Astrocyte (in vitro differentiated cells and primary cell): ENCODE measurements around the gene NSRP1. TPM values are rescaled to one million over a fixed set of nuclear protein-coding genes. Genes with fewer than 3 reads are reported as not detected.

Source experiments
- DNase-seq: peaks from one replicate; pipeline ENCODE4 v3.0.0-alpha.2; 2010; ENCODE audit warnings: low read depth
- FAIRE-seq: peaks from 2 replicates; lab custom pipeline; 2011; peaks lifted over from hg19 to GRCh38; lab: Jason Lieb, UNC
- H2AFZ ChIP-seq: 2 replicates; pipeline ENCODE4 v1.6.0; 2012; ENCODE audit warnings: low read depth, low read length, inconsistent platforms
- H3K27ac ChIP-seq: 2 replicates; pipeline ENCODE4 v1.5.1; 2011; ENCODE audit warnings: low read depth, low read length, inconsistent platforms
- H3K27me3 ChIP-seq: 2 replicates; pipeline ENCODE4 v1.6.0; 2011; ENCODE audit warnings: low read length, inconsistent platforms; ENCODE audit not compliant: insufficient read depth
- H3K36me3 ChIP-seq: 2 replicates; pipeline ENCODE4 v1.5.1; 2011; ENCODE audit warnings: low read length, inconsistent platforms; ENCODE audit not compliant: insufficient read depth
- H3K4me1 ChIP-seq: 2 replicates; pipeline ENCODE4 v1.5.1; 2011; ENCODE audit warnings: low read length, inconsistent platforms; ENCODE audit not compliant: insufficient read depth
- H3K4me2 ChIP-seq: 2 replicates; pipeline ENCODE4 v1.6.0; 2012; ENCODE audit warnings: low read length, inconsistent platforms
- H3K4me3 ChIP-seq: 2 replicates; pipeline ENCODE4 v1.5.1; 2011; ENCODE audit warnings: low read depth, mild to moderate bottlenecking, low read length, inconsistent platforms; ENCODE audit not compliant: insufficient read depth
- H3K79me2 ChIP-seq: 2 replicates; pipeline ENCODE4 v1.6.0; 2012; ENCODE audit warnings: mild to moderate bottlenecking, low read length, inconsistent platforms; ENCODE audit not compliant: insufficient read depth
- H3K9ac ChIP-seq: 2 replicates; pipeline ENCODE4 v1.6.0; 2012; ENCODE audit warnings: mild to moderate bottlenecking, low read length, inconsistent platforms
- H3K9me3 ChIP-seq: 2 replicates; pipeline ENCODE4 v1.5.1; 2012; ENCODE audit warnings: low read depth, mild to moderate bottlenecking, low read length, inconsistent platforms; ENCODE audit not compliant: insufficient read depth
- H4K20me1 ChIP-seq: 2 replicates; pipeline ENCODE4 v1.6.0; 2012; ENCODE audit warnings: low read length, inconsistent platforms; ENCODE audit not compliant: insufficient read depth
- H3K27ac Mint-ChIP-seq: one replicate; pipeline ENCODE4 v1.8.0; 2021; ENCODE audit warnings: mild to moderate bottlenecking, mixed read lengths; ENCODE audit not compliant: unreplicated experiment
- H3K27me3 Mint-ChIP-seq: one replicate; pipeline ENCODE4 v1.8.0; 2021; ENCODE audit warnings: low read depth, mixed read lengths; ENCODE audit not compliant: unreplicated experiment
- H3K36me3 Mint-ChIP-seq: one replicate; pipeline ENCODE4 v1.8.0; 2021; ENCODE audit warnings: low read depth, mixed read lengths; ENCODE audit not compliant: unreplicated experiment
- H3K4me1 Mint-ChIP-seq: one replicate; pipeline ENCODE4 v1.8.0; 2021; ENCODE audit warnings: low read depth, mixed read lengths; ENCODE audit not compliant: unreplicated experiment
- H3K4me3 Mint-ChIP-seq: one replicate; pipeline ENCODE4 v1.8.0; 2021; ENCODE audit warnings: mild to moderate bottlenecking, moderate library complexity, mixed read lengths; ENCODE audit not compliant: unreplicated experiment
- H3K9me3 Mint-ChIP-seq: one replicate; pipeline ENCODE4 v1.8.0; 2021; ENCODE audit warnings: mild to moderate bottlenecking, mixed read lengths; ENCODE audit not compliant: unreplicated experiment
- CTCF ChIP-seq: IDR thresholded peaks from 2 replicates; pipeline ENCODE4 v1.5.1; 2011; ENCODE audit warnings: low read depth, mild to moderate bottlenecking, inconsistent platforms, low read length, moderate library complexity; ENCODE audit not compliant: insufficient read depth
- EZH2 ChIP-seq: IDR thresholded peaks from 2 replicates; pipeline ENCODE4 v1.6.1; 2012; ENCODE audit warnings: mild to moderate bottlenecking, low read length, inconsistent platforms; ENCODE audit not compliant: insufficient read depth
- total RNA-seq: library from RNA; stranded (reverse); gene quantifications from 2 replicates; pipeline ENCODE4 v1.2.1, GENCODE V29; 2021

NSRP1 gene
- total RNA-seq, 1 donor from 2014 or later, result 17.7 TPM

GRCh38 chr17:30203471-30203981 is 86.9 kb downstream of the NSRP1 start:
- Histone ChIP-seq H2AFZ (no peak overlapping the region), H3K9ac (no peak overlapping the region), H3K4me3 (no peak overlapping the region), H3K36me3 (no peaks in the 10 kb centered on the region), H3K9me3 (no peaks in the 10 kb centered on the region), H4K20me1 (no peaks in the 10 kb centered on the region), H3K27ac (no peak overlapping the region), H3K4me2 (no peak overlapping the region), H3K4me1 (no peaks in the 10 kb centered on the region), H3K79me2 (no peaks in the 10 kb centered on the region), H3K27me3 (peaks cover 2% of the 10 kb centered on the region)
- H3K27me3 Mint-ChIP-seq, result peaks cover 14% of the 10 kb centered on the region
- DNase-seq (no peak), FAIRE-seq (no peak)
- no peaks in the 10 kb centered on the region for H3K36me3 Mint-ChIP-seq
- no peaks in the 10 kb centered on the region for H3K4me1 Mint-ChIP-seq
- TF ChIP-seq CTCF (no peak), EZH2 (no peak)
- H3K27ac Mint-ChIP-seq, result no peak overlapping the region
- H3K4me3 Mint-ChIP-seq, result no peak overlapping the region
- H3K9me3 Mint-ChIP-seq, result no peaks in the 10 kb centered on the region

DNA sequence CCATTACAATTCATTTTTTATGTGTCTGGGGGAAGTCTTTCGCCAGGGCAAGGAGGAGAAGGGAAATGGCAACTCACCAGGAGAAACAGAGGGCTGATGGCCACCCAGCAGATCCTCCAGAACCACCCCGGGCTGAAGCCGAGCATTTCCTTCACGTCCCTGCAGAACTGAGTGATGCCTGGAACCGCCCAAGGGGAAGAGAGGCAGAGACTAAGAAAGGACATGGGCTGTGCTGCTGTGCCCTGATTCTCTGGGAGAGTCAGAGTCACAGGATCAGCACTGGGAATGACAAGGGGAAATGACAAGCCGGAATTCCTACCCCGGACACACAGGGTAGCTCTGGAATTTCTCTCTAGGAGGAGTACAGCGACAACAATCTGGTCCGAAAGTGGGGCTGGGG is 91.0 kb downstream of the NSRP1 start:
- DNase-seq (no peak), FAIRE-seq (no peak)
- Histone ChIP-seq H3K4me1 (no peaks in the 10 kb centered on the region), H3K4me3 (no peak overlapping the region), H3K9me3 (no peaks in the 10 kb centered on the region), H3K4me2 (no peak overlapping the region), H3K27me3 (peaks cover 2% of the 10 kb centered on the region), H4K20me1 (no peaks in the 10 kb centered on the region), H3K36me3 (no peaks in the 10 kb centered on the region), H3K9ac (no peak overlapping the region), H2AFZ (no peak overlapping the region), H3K27ac (no peak overlapping the region), H3K79me2 (no peaks in the 10 kb centered on the region)
- TF ChIP-seq EZH2, result no peak
- no peak for TF ChIP-seq CTCF
- Mint-ChIP-seq H3K9me3 (no peaks in the 10 kb centered on the region), H3K27me3 (peaks cover 31% of the 10 kb centered on the region), H3K4me3 (no peak overlapping the region), H3K36me3 (peaks cover 7% of the 10 kb centered on the region), H3K27ac (no peak overlapping the region), H3K4me1 (no peaks in the 10 kb centered on the region)

DNA sequence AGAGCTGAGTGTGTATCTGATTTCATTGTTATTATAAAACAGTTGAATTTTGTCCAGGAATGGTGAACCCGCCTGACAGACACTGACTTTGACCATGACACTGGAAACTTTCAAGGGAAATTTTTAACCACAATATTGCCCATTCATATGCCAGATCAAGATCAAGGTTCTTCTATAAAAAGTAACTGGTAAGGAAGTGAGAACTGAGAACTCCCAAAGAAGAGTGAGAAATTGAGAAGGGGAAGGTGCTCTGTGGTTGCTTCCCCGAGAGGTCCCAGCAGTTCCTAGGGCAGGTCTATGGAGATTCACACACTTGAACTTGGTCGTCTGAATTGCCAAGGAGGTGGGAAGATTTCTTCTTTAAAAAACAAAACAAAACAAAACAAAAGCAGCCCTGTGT is 91.6 kb downstream of the NSRP1 start:
- Histone ChIP-seq H3K27me3 (peaks cover 2% of the 10 kb centered on the region), H4K20me1 (no peaks in the 10 kb centered on the region), H3K4me2 (no peak overlapping the region), H3K9ac (no peak overlapping the region), H3K79me2 (no peaks in the 10 kb centered on the region), H3K9me3 (no peaks in the 10 kb centered on the region), H3K36me3 (no peaks in the 10 kb centered on the region), H3K4me3 (no peak overlapping the region), H3K4me1 (no peaks in the 10 kb centered on the region), H3K27ac (no peak overlapping the region), H2AFZ (no peak overlapping the region)
- TF ChIP-seq EZH2 (no peak), CTCF (no peak)
- no peaks in the 10 kb centered on the region for H3K4me1 Mint-ChIP-seq
- DNase-seq (no peak), FAIRE-seq (no peak)
- H3K27me3 Mint-ChIP-seq, result peaks cover 31% of the 10 kb centered on the region
- no peak overlapping the region for H3K4me3 Mint-ChIP-seq
- H3K27ac Mint-ChIP-seq, result no peak overlapping the region
- H3K9me3 Mint-ChIP-seq, result no peaks in the 10 kb centered on the region
- peaks cover 7% of the 10 kb centered on the region for H3K36me3 Mint-ChIP-seq
